IMR-90 (cell line): ENCODE data around the gene FAM240A. TPM values are rescaled to one million over a fixed set of nuclear protein-coding genes. Genes with fewer than 3 reads are reported as not detected.

Experiments used
- ATAC-seq: fragments of 200-7000 bp; cut with Tn5 transposase; 2 replicates; pipeline ENCODE4 v1.9.1; 2020; ENCODE audit warnings: low read depth, mild to moderate bottlenecking, moderate library complexity
- BruUV-seq: library from RNA; stranded (reverse); fragments of 400-500 nt; replicated peaks from 2 replicates; lab custom pipeline; 2021; lab: Mats Ljungman, UMichigan
- CTCF ChIA-PET: fragments of 300-600 bp; formaldehyde crosslinking; extraction: SDS; loops from one replicate; lab custom pipeline; 2021; ENCODE audit warnings: antibody characterized with exemption; lab: Yijun Ruan, JAX
- POLR2A ChIA-PET: fragments of 300-600 bp; sonication (Branson Sonifier 250); formaldehyde crosslinking; loops from one replicate; lab custom pipeline; 2022; ENCODE audit warnings: antibody characterized with exemption; ENCODE audit not compliant: unreplicated experiment; lab: Charles Lee
- DNase-seq: peaks from one replicate; pipeline ENCODE4 v3.0.0; 2013
- H2AFZ ChIP-seq: replicated peaks from 2 replicates; pipeline ENCODE3; 2013; ENCODE audit warnings: low read length, mild to moderate bottlenecking; ENCODE audit not compliant: poor library complexity
- H2AK5ac ChIP-seq: 2 replicates; pipeline ENCODE4 v1.6.1; 2013; ENCODE audit warnings: low read depth, low read length, inconsistent platforms
- H2AK9ac ChIP-seq: replicated peaks from 2 replicates; pipeline ENCODE3; 2013; ENCODE audit warnings: mild to moderate bottlenecking, low read depth, low read length, moderate library complexity; ENCODE audit not compliant: poor library complexity
- H2BK120ac ChIP-seq: 2 replicates; pipeline ENCODE4 v1.6.1; 2013; ENCODE audit warnings: low read depth, low read length, inconsistent platforms
- H2BK15ac ChIP-seq: 3 replicates; pipeline ENCODE4 v1.6.1; 2013; ENCODE audit warnings: low read depth, low read length, inconsistent platforms
- H2BK20ac ChIP-seq: 2 replicates; pipeline ENCODE4 v1.6.1; 2013; ENCODE audit warnings: low read depth, mild to moderate bottlenecking, inconsistent platforms, low read length, moderate library complexity
- H2BK5ac ChIP-seq: 2 replicates; pipeline ENCODE4 v1.6.1; 2013; ENCODE audit warnings: mild to moderate bottlenecking, low read depth, low read length, inconsistent platforms; ENCODE audit not compliant: poor library complexity, severe bottlenecking
- H3K14ac ChIP-seq: replicated peaks from 2 replicates; pipeline ENCODE4 v1.6.1; 2013; ENCODE audit warnings: low read depth, low read length, inconsistent platforms
- H3K18ac ChIP-seq: 2 replicates; pipeline ENCODE4 v1.6.1; 2013; ENCODE audit warnings: low read depth, low read length, control low read depth
- H3K23ac ChIP-seq: 2 replicates; pipeline ENCODE4 v1.6.1; 2013; ENCODE audit warnings: low read depth, low read length, inconsistent platforms
- H3K27ac ChIP-seq: 2 replicates; pipeline ENCODE4 v1.5.1; 2013; ENCODE audit warnings: mild to moderate bottlenecking, control low read depth, low read length; ENCODE audit not compliant: insufficient read depth
- H3K27me3 ChIP-seq: 2 replicates; pipeline ENCODE4 v1.6.1; 2013; ENCODE audit warnings: low read length; ENCODE audit not compliant: control insufficient read depth, insufficient read depth
- H3K36me3 ChIP-seq: 2 replicates; pipeline ENCODE4 v1.6.1; 2013; ENCODE audit warnings: low read length, mixed read lengths; ENCODE audit not compliant: control insufficient read depth, insufficient read depth
- H3K4ac ChIP-seq: 2 replicates; pipeline ENCODE4 v1.6.1; 2013; ENCODE audit warnings: low read depth, low read length, inconsistent platforms
- H3K4me1 ChIP-seq: 2 replicates; pipeline ENCODE4 v1.6.1; 2013; ENCODE audit warnings: low read length, mixed read lengths; ENCODE audit not compliant: control insufficient read depth, insufficient read depth
- H3K4me2 ChIP-seq: 2 replicates; pipeline ENCODE4 v1.6.1; 2013; ENCODE audit warnings: low read depth, mild to moderate bottlenecking, control low read depth, low read length, moderate library complexity
- H3K4me3 ChIP-seq: 2 replicates; pipeline ENCODE4 v1.5.1; 2013; ENCODE audit warnings: low read depth, mild to moderate bottlenecking, control low read depth, low read length, moderate library complexity; ENCODE audit not compliant: insufficient read depth
- H3K56ac ChIP-seq: 2 replicates; pipeline ENCODE4 v1.6.1; 2013; ENCODE audit warnings: low read length, inconsistent platforms; ENCODE audit not compliant: insufficient read depth; ENCODE audit errors: extremely low read depth
- H3K79me1 ChIP-seq, 2 experiments: 2 replicates each; pipeline ENCODE4 v1.6.1; 2013; ENCODE audit warnings: low read length in 2 of 2, inconsistent platforms in 1 of 2, low read depth in 1 of 2
- H3K9ac ChIP-seq: 2 replicates; pipeline ENCODE4 v1.6.1; 2013; ENCODE audit warnings: low read depth, low read length, control low read depth
- H3K9me1 ChIP-seq: 2 replicates; pipeline ENCODE4 v1.6.1; 2013; ENCODE audit warnings: low read length, inconsistent platforms; ENCODE audit not compliant: insufficient read depth
- H3K9me3 ChIP-seq: 2 replicates; pipeline ENCODE4 v1.6.1; 2013; ENCODE audit warnings: low read length; ENCODE audit not compliant: control insufficient read depth, insufficient read depth
- H4K20me1 ChIP-seq: 2 replicates; pipeline ENCODE4 v1.6.1; 2013; ENCODE audit warnings: low read length, inconsistent platforms; ENCODE audit not compliant: insufficient read depth
- H4K5ac ChIP-seq: 2 replicates; pipeline ENCODE4 v1.6.1; 2013; ENCODE audit warnings: mild to moderate bottlenecking, low read depth, low read length, control low read depth
- H4K8ac ChIP-seq, 2 experiments: 2 replicates each; pipeline ENCODE4 v1.6.1; 2013; ENCODE audit warnings: low read depth in 2 of 2, low read length in 2 of 2, control low read depth in 1 of 2, inconsistent platforms in 1 of 2
- H4K91ac ChIP-seq: 2 replicates; pipeline ENCODE4 v1.6.1; 2013; ENCODE audit warnings: low read depth, low read length, inconsistent platforms; ENCODE audit not compliant: insufficient read depth
- CHD1 ChIP-seq: IDR thresholded peaks from 2 replicates; pipeline ENCODE4 v1.6.1; 2012; ENCODE audit warnings: low read depth, low read length, improper control_type of control experiment
- FOS ChIP-seq: fragments of 150-350 bp; IDR thresholded peaks from 2 replicates; pipeline ENCODE4 v1.6.1; 2016; ENCODE audit warnings: low read depth, low read length
- MAZ ChIP-seq: IDR thresholded peaks from 2 replicates; pipeline ENCODE4 v1.6.1; 2012; ENCODE audit warnings: low read depth, mild to moderate bottlenecking, low read length, improper control_type of control experiment, moderate library complexity, borderline replicate concordance
- MXI1 ChIP-seq: IDR thresholded peaks from 2 replicates; pipeline ENCODE4 v1.6.1; 2012; ENCODE audit warnings: low read depth, mild to moderate bottlenecking, low read length, moderate library complexity, borderline replicate concordance
- NFE2L2 ChIP-seq: fragments of 150-350 bp; IDR thresholded peaks from 2 replicates; pipeline ENCODE4 v1.6.1; 2016; ENCODE audit warnings: low read depth, mild to moderate bottlenecking, low read length
- POLR2A ChIP-seq: IDR thresholded peaks from 2 replicates; pipeline ENCODE4 v1.6.1; 2012; ENCODE audit warnings: mild to moderate bottlenecking, low read depth, low read length
- RAD21 ChIP-seq: IDR thresholded peaks from 2 replicates; pipeline ENCODE4 v1.6.1; 2012; ENCODE audit warnings: low read length, improper control_type of control experiment
- RCOR1 ChIP-seq: IDR thresholded peaks from 2 replicates; pipeline ENCODE4 v1.6.1; 2012; ENCODE audit warnings: mild to moderate bottlenecking, low read length, improper control_type of control experiment; ENCODE audit not compliant: insufficient replicate concordance
- RFX5 ChIP-seq: IDR thresholded peaks from 2 replicates; pipeline ENCODE4 v1.8.0; 2012; ENCODE audit warnings: low read depth, mild to moderate bottlenecking, low read length, moderate library complexity
- WGBS, 2 experiments: methylation state at CpG; one replicate each; pipeline versions ENCODE4 v1.1.5 to v1.1.7; 2013; ENCODE audit warnings: missing lambda C conversion rate in 2 of 2; ENCODE audit not compliant: insufficient read length in 1 of 2; ENCODE audit errors: extremely low coverage in 2 of 2; 5-methylcytosine and 5-hydroxymethylcytosine counted together
- dilution Hi-C: fragments of 300-500 bp; cut with HindIII; formaldehyde crosslinking; loops from one replicate; pipeline ENCODE4 v1.14.3; 2018; ENCODE audit warnings: low sequenced_read_pairs; ENCODE audit not compliant: unreplicated experiment
- in situ Hi-C: fragments of 300-500 bp; cut with MboI; formaldehyde crosslinking; loops from 3 replicates; pipeline ENCODE4 v1.14.3; 2019; ENCODE audit warnings: low sequenced_read_pairs, inconsistent platforms, mixed read lengths
- intact Hi-C: fragments of 100-400 bp; cut with micrococcal nuclease; formaldehyde crosslinking; loops from 2 replicates; pipeline ENCODE4 v1.10.0; 2022
- polyA plus RNA-seq, 3 experiments: library from polyadenylated mRNA; depleted of rRNA; stranded (reverse); fragments of >200 nt; gene quantifications; 2 replicates each; pipeline ENCODE4 v1.2.3, GENCODE V29; 2012; ENCODE audit warnings: low replicate concordance in 1 of 3
- total RNA-seq: library from RNA; depleted of rRNA; stranded (reverse); fragments of >200 nt; gene quantifications from 2 replicates; pipeline ENCODE4 v1.2.3, GENCODE V29; 2012
- TF ChIP-seq, protein P1 (sequence below): fragments of 150-350 bp; IDR thresholded peaks from 2 replicates; pipeline ENCODE4 v1.6.1; 2016; ENCODE audit warnings: low read depth, mild to moderate bottlenecking, low read length, moderate library complexity, borderline replicate concordance

Gene FAM240A
- total and polyA plus RNA-seq, 2 of the 4 experiments (the other 2 are of a cell fraction), result not detected

DNA sequence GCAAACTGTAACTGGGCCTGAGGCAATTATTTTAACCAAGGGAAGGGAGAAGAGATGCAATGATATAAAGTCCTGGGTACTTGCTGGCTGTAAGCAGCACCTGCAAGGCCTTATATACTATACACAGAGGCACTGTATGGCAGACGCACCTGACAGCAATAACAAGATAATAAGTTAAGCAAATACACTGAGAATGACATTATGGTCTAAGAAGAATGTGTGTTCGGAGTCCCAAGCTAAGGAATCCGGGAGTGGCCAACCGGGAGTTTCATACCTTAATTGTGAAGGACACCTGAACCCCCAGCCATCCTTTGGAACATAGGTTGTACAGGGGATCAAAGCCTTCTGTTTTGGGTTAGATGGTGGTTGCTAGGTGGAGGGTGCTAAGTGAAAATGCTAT, 13.7 kb downstream of the FAM240A start:
- Histone ChIP-seq H3K79me1 (no peaks in the 10 kb centered on the region), H3K23ac (no peak overlapping the region), H3K4ac (no peak overlapping the region), H3K9me1 (peaks cover 10% of the 10 kb centered on the region), H3K14ac (no peak overlapping the region), H3K56ac (no peak overlapping the region), H2BK20ac (no peak overlapping the region), H2AFZ (no peak overlapping the region), H3K4me3 (no peak overlapping the region), H3K4me2 (no peak overlapping the region), H2AK9ac (no peak overlapping the region), H2AK5ac (no peak overlapping the region), H3K9ac (no peak overlapping the region), H3K18ac (no peak overlapping the region; the same call in 1 of the 2 replicates), H4K8ac (peak overlapping the region in 1 of 2 experiments; percentile 25; a peak in 1 of 4 replicates), H2BK5ac (no peak overlapping the region), H3K27ac (peak overlapping the region; percentile 29; the same call in 1 of the 2 replicates), H2BK120ac (no peak overlapping the region), H3K27me3 (peaks cover 3% of the 10 kb centered on the region), H4K20me1 (no peaks in the 10 kb centered on the region), H4K91ac (peak overlapping the region; percentile 43; the same call in 1 of the 2 replicates), H3K9me3 (no peaks in the 10 kb centered on the region), H3K36me3 (no peaks in the 10 kb centered on the region), H4K5ac (peak overlapping the region; percentile 80; the same call in 1 of the 2 replicates), H2BK15ac (no peak overlapping the region), H3K4me1 (peaks cover 21% of the 10 kb centered on the region)
- intact Hi-C loops, result loop anchor here (5.0 kb wide), 1 partner anchor 59 kb away; the partner anchor contains the start of gene LRRC2
- POLR2A ChIA-PET, result no interaction called here
- no peak for TF ChIP-seq MXI1
- no peak for TF ChIP-seq MAZ
- TF ChIP-seq CHD1, result no peak
- TF ChIP-seq POLR2A, result no peak
- no peak for TF ChIP-seq RCOR1
- TF ChIP-seq NFE2L2, result no peak
- TF ChIP-seq, protein P1, sequence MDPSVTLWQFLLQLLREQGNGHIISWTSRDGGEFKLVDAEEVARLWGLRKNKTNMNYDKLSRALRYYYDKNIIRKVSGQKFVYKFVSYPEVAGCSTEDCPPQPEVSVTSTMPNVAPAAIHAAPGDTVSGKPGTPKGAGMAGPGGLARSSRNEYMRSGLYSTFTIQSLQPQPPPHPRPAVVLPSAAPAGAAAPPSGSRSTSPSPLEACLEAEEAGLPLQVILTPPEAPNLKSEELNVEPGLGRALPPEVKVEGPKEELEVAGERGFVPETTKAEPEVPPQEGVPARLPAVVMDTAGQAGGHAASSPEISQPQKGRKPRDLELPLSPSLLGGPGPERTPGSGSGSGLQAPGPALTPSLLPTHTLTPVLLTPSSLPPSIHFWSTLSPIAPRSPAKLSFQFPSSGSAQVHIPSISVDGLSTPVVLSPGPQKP, result no peak
- no peak for TF ChIP-seq RAD21
- no peak for TF ChIP-seq FOS
- no peak for TF ChIP-seq RFX5
- ATAC-seq (no peak), DNase-seq (no peak)
- WGBS, 2 experiments, result no CpG with 5 or more reads among the region's 4 CpGs
- dilution Hi-C loops, result no loop called here
- CTCF ChIA-PET, result interaction anchor here (1.5 to 2.3 kb wide), 2 partner anchors 137 to 138 kb away, joined by 3 to 6 read pairs; no protein-coding TSS in a partner anchor
- BruUV-seq, result no TSS peak
- in situ Hi-C loops, result no loop called here
